HG02588 (cell line): Measurements from ENCODE around the gene MTPN.
A peak's percentile ranks its signal among the peaks of the same experiment; 100 is the strongest.

Experiments
- ATAC-seq: cut with Tn5 transposase; IDR thresholded peaks from one replicate; pipeline ENCODE4 v1.9.1; 2021; ENCODE audit warnings: mild to moderate bottlenecking, moderate library complexity; ENCODE audit not compliant: unreplicated experiment

The MTPN gene

DNA sequence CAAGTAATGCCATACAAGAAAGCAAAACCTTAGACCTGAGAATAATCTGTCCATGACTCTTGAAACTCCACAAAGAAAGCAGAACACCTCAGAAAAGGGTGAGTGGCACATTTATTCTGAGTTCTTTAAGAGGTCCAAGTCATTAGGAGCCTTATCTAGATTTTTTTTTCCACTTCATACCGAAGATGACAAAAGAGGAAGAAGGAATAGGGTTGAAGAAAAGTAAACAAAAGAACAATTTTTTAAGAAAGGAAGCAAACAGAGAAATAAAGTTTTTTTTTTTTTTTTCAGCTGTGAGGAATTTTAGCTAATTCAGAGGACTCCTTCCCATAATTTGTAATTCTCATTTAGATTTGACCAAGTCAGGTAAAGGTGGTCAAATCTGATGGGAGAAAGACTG lies 13.1 kb upstream of the MTPN start:
- ATAC-seq, result no peak

DNA sequence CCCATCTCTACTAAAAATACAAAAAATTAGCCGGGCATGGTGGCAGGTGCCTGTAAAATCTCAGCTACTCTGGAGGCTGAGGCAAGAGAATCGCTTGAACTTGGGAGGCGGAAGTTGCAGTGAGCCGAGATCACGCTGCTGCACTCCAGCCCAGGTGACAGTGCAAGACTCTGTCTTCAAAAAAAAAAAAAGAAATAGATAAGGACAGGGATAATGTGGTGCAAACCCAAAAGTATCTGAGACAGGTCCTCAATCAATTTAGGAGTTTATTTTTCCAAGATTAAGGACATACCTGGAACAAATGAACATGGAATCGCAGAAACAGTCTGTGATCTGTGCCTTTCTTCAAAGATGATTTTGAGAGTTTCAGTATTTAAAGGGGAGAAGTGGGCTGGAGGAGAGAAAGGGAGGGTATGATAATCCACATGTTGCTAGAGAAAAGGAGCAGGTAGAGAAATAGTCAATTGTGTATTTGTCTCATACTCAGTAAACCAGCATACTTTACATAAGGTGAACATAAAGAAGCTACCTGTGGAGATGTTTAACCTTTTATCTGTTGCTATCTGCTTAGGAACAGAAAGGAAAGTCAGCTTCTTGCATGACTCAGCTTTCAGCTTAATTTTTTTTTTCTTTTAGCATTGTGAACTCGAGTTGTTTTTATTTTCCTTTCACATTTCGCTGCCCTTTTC lies 4.9 kb upstream of the MTPN start:
- ATAC-seq, result no peak

DNA sequence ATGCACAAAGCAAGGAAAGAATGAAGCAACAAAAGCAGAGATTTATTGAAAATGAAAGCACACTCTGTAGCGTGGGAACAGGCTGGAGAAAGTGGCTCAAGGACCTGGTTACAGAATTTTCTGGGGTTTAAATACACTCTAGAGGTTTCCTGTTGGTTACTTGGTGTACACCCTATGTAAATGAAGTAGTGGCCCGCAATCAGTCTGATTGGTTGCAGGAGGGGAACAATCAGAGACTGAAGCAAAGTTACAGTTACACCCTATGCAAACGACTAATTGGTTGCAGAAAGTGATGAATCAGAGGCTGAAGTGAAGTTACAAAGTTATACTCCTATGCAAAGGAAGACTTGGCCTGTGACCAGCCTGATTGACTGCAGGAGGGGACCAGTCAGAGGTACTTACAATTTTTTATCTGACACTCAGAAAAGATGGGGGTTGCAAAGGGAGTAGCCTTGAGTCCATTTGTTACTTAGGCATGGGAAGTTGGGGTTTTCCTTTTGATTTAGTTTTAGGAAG lies 3.6 kb upstream of the MTPN start:
- ATAC-seq, result peak; percentile 78

DNA sequence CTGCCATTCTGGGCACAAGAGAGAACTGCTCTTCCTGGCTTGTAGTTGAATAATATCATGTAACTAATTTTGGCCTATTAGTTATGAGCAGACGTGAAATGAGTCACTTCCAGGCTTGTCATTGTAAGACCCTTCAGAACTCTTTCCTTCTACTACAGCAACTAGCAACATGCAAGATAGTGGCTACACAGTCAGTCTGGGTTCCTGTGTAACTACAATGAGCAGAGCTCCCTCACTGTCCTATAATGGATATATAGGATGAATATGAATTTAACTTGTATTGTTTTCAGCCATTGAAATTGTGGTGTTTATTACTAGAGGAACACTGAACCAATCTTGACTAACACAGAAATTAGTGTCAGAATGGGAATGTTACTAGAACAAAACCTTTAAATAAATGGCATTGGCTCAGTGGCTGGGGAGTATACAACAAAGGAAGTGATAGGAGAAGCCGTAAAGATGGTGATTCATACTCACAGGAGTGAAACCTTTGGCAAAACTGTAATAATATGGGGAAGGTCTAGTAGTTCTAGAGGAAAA lies 2.9 kb upstream of the MTPN start:
- no peak for ATAC-seq

DNA sequence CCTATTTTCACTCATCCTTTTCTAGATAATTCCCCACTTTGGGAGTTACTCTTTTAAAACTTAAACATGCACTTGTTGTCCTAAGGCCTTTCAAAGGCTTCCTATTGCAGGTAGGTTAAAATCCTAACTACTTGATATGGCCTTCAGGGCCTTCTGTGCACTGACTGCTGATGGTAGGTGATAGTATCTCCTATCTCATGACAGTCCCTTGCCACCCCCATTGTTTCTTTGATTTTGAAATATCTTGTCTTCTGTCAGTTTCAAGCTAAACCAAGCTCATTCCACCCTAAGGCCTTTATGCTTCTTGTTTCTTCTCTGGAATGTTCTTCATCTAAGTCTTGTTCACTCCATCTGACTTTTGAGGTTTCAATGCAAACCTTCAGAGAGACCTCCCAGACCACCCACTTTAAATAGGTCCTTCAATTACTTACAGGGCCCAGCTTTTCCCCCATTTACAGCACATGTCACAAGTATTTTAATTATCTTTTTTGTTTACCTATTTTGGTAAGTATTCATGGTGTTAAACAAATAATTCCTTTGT lies 2.4 kb upstream of the MTPN start:
- no peak for ATAC-seq

DNA sequence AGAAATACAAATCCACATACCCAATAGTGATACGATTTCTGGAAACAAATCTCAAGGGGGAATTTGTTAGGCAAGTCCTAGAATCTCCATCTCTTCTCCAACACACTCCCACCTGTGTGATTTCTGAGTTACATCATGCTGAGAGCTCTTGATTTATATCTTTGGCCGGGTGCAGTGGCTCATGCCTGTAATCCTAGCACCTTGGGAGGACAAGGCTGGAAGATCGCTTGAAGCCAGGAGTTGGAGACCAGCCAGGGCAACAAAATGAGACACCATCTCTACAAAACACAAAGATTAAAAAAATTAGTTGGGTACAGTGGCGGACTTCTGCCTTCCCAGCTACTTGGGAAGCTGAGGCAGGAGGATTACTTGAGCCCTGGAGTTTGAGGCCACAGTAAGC lies 1.5 kb upstream of the MTPN start:
- ATAC-seq, result no peak

DNA sequence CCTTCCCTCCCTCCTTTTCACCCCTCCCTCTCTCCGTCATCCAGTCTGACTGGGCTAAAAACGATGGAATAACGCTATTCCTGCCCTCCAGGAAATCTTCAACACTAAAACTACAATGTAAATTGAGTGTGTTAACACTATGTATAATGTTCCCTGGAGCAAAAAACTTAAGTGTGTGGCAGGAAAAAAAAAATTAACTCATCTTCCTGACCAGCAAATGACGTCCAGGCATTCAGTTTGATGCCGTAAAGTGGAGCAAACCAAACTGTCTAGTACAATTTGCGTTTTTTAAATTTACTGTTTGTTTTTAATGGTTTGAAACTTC lies 545 bp upstream of the MTPN start:
- ATAC-seq, result no peak

DNA sequence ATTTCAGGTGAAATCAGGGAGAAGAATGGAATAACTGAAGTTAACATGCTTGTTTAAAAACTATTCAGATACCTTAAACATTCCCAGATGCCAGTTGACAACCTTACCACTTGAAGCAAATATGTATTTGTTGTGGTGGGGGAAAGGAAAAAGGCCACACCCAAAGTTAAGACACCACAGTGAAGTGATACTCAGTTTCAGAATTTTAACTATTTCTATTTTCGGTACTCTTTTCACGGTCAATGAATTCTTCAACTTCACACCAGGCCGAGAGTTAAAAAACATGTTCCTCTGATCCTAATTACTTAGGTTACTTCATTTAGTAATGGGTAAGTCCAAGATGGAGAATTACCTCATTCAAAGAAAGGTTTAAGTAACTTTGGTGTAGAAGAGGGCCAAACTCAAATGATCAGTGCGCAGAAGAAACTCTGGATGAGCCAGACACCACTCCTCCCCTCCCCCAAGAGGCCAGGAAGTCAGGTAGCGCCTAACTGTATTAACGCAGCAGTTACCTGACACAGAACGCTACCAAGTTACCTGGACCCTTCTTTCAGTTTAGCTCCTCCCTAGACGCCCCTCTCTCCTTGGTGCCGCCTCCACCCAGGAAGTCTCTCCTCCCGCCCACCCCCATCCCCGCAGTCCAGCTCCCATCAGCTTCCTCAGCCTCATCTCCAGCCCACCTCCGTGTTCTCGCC lies 700 bp downstream of the MTPN start:
- ATAC-seq, result peak; percentile 8

DNA sequence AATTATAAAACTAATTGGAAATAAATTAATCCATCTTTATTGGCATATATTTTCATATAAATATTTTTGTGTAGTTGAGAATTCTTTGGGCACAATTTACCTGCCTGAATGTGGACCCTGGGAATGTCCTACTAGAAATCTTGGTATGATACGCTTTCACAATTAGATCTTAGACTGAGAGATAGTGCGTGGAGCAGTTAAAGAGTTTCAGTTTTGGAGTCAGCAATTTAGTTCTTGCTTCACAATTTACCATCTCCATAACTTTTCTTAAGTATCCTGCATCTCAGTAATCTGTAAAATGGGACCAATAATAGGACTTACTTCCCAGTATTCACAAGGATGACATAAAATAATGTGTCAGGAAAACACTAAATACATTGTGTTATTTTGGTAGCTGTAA lies 2.0 kb downstream of the MTPN start:
- no peak for ATAC-seq

DNA sequence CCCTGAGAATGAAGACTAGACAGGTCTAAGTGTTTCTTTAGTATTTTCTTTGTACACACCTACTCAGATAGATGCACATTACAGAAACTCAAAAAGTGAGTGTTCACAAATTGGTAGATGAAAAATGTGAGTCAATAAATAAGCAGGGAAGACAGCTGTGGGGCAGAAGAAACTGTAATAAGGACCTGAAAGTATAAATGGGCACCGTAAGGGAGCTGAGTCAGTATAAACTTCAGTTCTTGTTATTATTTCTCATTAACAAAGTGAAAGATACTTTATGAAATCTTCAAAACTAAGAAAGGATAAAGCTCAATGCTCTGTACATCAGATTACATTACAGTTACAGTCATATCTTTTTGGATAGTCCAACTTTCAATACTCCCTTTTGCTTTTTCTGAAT lies 2.5 kb downstream of the MTPN start:
- no peak for ATAC-seq

DNA sequence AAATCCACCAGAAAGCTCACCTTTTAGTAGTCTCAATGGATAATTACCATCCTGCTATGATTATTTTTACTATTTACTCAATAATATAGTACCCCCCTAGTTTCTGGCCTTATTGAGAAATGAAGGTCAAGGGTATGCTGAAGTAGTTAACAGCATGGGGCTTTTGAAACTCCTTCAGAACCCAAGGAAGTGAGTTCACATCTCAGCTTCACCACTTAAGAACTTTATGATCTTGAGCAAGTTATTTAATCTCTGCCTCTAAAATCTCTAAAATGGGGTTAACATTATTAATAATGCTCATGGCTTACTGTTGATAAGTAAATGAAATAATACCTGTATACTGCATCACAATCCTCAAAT lies 5.8 kb downstream of the MTPN start:
- no peak for ATAC-seq

DNA sequence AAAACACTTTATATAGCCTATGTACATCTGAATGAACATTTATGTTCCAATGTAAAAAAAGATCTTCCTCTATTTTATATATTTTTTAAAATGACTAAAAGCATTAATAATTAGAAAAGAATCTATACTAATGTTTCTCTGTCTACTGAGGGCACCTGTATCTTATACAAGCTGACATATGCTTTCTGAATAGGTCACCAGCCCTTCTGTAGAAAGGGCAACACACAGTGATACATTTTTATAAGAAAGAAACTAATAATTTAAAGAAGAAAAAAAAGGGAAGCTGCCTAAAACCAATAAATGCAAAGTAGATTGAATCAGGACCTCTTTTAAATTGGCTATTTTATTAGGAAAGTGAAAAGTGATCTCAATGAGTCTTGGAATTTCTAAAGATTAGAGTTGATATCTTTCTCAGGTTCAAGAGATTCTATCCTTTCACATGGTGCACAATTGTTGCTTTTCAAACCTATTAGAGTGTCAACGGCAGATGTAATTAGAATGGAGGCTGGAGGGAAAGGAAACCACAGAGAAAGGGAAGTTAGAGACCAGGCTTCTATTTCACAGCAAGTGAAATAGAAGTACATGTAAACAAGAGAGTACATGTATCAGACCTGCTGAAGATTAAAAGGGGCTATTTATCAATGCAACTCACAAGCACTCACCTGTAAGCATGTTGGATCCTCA lies 6.3 kb downstream of the MTPN start:
- ATAC-seq, result peak; percentile 73

DNA sequence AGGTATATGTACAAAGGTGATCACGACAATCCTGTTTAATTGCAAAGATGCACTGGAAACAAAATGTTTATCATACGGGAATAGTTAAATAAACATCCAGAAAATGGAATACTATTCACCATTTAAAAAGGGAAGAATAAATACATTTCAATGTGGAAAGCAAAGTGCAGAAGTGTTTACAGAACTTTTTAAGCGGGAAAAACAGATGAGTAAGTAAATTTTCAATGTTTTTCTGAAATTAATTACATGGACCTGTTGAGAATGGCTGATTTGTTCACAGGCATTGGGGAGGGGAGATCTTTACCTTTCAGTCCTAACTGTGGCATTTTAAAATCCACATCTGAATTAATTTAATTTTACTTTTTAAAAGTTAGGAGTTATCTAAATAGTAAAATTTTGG lies 7.1 kb downstream of the MTPN start:
- ATAC-seq, result no peak

DNA sequence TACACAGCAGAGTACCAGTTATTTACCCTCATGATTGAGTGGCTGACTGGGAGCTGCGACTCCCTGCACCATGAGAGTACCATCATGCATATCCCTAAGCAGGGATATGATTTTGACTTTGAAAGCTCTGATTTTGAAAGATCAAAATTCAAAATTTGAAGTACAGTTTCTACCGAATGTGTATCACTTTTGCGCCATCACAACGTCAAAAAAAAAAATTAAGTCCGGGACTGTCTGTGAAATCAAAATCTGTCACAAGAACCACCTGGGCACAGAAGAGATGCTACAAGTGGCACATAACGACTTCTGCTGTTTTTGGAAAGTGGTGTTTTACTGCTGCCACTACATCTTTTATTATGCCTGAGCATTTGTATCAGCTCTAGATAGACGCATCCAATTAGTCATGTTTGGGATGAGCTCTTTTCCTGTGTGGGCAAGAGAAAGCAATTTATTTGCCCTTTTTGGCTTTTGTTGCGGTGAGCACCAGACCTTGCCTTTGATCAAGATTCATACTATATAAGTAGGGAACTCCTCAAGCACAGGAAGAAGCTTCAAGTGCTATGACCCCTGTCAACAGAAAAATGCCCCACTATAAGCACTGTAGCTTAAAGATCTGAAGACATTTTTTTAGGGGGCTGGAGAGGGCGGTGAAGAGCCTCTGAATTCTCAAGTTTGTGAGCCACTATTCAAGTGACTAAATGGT lies 10.7 kb downstream of the MTPN start:
- no peak for ATAC-seq

DNA sequence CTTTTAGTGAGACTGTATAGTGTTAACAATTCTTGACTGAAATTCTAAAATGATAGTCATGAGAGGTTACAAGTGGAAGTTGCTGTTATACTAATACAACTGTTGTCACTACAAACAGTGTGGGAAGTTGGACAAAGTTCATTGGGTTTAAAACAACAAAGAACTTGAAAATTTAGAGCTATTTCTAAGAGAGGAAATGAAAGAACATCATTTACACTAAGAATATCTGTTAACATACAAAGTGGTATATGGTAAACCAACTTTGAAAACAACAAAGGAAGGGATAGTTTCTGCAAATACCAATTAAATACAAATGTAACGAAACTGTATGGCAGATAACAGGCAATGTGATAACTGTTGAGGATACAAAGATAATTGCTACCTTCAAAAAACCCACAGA lies 11.6 kb downstream of the MTPN start:
- ATAC-seq, result no peak

DNA sequence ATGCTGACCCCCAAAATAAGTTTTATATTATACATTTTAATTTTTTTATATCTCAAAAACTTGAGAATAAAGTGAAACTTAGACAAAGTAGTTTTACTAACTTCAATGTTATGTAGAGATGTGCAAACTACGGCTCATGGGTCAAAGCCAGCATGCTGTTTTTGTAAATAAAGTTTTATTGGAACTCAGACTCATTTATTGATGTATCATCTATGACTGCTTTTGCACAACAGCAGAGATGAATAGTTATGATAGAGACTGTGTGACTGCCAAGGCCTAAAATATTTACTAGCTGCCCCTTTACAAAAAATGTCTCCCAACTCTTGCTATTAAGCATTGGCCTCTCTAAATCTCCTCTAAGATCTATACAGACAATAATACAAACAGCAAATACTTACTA lies 12.4 kb downstream of the MTPN start:
- no peak for ATAC-seq

DNA sequence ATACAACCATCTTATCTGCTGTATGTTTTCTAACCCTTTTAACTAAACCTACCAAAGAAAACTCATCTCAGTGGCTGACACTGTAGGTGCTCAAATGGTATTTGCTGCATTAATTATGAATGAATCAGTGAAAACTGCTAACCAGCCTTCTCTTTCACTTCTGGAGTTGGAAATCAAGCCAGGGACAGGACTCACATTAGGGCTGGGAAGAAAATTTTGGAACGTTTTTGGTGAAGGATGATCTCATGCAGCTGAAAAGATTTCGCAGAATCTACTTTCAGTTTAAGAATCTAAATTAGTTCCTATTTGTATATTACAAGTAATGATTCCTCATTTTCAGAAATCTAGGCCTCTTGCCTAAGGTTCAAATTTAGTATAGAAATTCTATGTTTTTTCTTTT lies 12.9 kb downstream of the MTPN start:
- no peak for ATAC-seq

DNA sequence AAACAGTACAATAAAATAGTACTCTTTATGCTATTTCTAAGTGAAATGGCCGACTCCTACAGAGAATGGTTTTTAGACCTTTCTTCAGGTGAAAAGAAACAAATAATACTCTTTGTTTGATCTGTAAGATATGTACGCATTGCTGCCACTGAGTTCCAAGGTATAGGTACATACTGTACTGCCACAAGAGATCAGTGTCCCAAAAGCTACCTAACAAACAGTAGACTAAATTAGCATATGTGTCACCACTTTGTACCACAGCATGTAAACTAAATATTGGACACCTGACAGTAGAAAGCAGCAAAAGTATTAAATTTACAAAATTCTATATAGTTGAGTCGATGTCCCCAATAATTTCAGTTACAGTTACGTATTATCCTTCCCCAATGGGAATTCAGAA lies 14.4 kb downstream of the MTPN start:
- ATAC-seq, result no peak

DNA sequence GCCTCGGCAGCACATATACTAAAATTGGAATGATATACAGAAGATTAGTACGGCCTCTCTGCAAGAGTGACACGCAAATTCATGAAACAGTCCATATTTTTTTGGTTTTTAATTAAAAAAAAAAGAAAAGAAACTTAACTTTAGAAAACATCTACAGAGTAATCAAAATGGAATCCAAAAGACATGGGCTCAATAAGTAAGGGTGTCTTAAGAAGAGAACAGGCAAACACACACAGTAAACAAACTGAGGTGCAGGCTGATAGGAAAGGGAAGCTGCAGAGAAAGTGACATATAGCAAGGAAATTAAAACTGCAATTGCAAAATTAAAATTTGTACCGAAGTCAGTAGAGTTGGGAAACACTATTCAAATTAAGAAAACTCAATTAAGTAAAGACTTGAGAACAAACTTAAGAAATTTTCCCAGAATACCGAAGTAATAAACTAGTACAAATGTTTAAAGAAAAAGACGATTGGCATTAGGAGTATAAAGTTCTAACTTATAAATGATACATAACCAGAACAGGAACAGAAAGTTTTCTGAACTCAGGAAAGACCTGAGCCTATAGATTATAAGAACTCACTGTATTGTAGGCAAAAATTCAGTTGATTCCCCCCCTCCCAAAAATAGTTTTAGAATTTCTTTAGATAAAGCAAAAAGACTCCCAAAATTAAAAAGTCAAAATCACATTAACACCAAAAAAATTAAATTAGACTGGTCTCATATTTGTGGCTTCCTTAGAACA lies 16.3 kb downstream of the MTPN start:
- ATAC-seq, result no peak

DNA sequence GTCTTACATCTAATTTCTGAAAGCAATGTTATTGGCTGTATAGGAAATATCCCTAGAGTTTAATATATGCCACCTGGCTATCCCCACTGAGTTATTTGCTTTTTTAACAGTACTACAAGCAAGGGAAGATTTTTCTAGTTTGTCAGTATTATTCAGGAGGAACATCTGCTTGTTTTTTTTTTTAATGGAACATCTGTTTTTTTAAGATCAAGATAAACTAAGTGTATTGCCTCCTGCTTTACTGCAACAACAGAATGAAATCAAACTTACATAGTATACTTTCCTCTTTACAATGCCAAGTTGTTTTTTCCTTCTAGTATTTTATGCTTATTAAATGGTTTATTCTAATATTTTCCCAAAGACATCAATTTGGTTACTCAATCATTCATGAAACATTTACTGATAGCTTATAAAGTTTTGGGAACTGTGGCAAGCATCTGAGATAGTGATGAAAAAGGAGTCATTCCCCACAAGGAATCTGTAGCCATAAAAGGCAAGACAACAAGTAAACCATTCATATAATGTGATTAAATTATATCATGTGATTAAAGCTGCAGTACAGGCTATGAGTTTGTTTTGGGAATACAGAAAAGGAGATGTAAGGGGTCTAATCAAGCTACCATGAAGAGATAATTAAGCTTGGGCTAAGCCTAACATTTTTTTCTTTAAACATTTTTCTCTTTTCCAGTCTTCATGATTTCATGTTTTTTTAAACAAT lies 17.4 kb downstream of the MTPN start:
- ATAC-seq, result no peak
